Measurements from ENCODE around the gene PSMD3. TPM values are rescaled to one million over a fixed set of nuclear protein-coding genes. Genes with fewer than 3 reads are reported as not detected.
A peak's percentile ranks its signal among the peaks of the same experiment; 100 is the strongest.
"Not testable (repeated sequence)": the region's sequence is repeated elsewhere in the genome, so short reads cannot be mapped to it uniquely, and the experiment has no call there.

PSMD3 gene
- total RNA-seq: 86.9 TPM
- long read RNA-seq, transcript PSMD3-201 (12 exons, 2,158 nt): major isoform, 62 of 76 reads
- long read RNA-seq, partial matches to known transcripts: 6 of 76 reads
- long read RNA-seq, other reads (novel, unspliced or antisense): 8 of 76 reads

DNA sequence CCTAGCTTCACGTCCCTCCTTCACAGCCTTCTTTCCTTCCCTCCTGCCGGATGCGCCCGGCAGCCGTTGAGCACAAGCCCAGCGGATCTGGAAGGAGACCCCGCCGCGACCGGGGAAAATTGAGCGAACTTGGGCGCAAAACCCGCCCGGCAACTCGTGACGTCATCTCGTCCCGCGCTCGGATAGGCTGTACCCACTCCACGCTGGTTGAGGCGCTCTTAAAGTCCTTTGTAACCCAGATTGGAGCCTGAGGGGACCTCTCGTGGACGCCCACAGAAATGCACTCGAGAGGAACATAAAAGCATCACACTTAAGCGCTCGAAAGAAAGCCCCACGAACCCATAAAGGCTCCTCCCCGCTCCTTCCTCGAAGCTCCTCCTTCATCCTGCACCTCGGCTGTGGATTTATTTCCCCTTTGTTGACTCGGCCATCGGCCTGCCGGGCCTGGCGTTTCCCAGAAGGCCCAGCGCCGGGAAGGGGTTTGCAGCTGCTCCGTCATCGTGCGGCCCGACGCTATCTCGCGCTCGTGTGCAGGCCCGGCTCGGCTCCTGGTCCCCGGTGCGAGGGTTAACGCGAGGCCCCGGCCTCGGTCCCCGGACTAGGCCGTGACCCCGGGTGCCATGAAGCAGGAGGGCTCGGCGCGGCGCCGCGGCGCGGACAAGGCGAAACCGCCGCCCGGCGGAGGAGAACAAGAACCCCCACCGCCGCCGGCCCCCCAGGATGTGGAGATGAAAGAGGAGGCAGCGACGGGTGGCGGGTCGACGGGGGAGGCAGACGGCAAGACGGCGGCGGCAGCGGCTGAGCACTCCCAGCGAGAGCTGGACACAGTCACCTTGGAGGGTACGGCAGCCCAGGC is at the start of gene PSMD3:
Gene PSMD3 (plus strand): TSS at position 457 of the 856 bp plus-strand sequence. CDS start 164 bp downstream, at position 621.
- DNase-seq (ENCODE audit: missing footprints) (peak; percentile 98), ATAC-seq (peak; percentile 98)
- intact Hi-C loops (cut with DNase I): loop anchor here (1.0 to 2.0 kb wide), 4 partner anchors 21 to 358 kb away; no protein-coding TSS in a partner anchor

DNA sequence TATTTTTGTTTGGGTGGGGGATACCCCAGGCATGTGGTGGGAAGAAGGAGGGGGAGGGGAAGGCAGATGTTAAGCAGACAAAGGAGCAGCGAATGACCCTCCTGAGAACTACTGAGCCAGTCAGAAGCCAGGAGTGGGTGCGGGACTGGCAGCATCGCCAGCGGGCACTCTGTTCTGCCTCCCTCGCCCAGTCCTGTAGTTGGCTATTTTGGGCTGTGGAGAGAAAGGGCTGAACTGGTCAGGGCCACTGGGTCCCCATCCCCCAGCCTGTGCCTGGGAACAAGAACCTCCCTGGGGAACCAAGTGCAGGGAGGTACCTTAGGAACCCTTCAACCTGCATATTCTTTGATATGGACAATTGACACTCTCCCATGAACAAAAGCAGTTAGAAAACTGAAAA is 46.7 kb upstream of the PSMD3 start:
- DNase-seq (ENCODE audit: missing footprints) (no peak), ATAC-seq (peak; percentile 83)
- intact Hi-C loops (cut with DNase I): no loop called here

DNA sequence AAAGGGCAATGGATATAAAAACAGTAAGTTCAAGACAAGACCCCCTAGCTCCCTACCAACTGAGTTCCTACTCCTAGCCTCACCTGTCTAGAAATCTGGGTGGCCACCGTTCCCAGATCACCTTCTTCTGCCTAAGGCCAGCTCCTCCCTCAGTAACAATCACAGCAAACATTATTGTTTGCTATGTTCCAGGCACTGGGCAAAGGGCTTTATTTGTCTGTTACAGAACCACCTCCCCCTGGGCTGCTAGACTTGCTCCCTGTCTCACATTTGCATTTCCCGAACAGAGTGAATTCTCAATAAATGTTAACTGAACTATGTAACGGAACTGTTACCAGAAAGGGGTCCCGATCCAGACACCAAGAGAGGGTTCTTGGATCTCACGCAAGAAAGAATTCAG is 46.3 kb upstream of the PSMD3 start:
- ATAC-seq (no peak), DNase-seq (ENCODE audit: missing footprints) (no peak)
- intact Hi-C loops (cut with DNase I): no loop called here

DNA sequence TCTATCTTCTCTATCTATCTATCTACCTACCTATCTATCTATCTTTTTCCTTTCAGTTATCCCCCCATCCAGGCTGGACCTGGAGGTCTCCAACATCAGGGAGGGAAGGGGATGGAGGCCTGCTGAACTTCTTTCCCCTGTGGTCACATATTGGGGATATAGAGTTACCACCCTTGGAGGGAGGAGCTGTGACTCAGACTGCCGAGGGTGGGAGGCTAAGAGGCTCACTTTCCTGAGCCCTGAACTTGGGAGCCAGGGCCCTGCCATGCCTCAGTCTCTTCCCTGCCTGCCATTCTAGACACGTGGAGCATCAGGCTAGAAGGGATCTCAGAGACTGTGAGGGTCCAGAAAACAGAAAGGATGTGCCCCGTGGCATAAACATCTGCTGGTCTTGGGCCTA is 44.7 kb upstream of the PSMD3 start:
- no peak for ATAC-seq

DNA sequence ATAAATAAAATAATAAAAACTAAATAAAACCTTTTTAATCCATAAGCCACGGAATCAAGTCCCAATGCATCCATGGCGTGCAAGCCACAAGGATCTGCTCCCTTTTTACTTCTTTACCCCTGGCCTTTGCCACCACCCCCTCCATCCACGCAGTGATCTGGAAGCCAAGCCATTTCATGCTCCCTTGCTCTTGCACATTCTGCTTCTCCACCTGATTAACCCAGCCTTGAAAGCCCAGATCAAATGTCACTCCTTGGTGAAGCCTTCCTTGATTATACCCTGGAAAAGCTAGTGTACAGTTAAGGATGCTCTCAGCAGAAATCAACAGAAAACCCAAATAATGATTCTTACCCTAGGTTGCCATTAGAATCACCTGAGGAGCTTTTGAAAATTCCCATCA is 43.2 kb upstream of the PSMD3 start:
- intact Hi-C loops (cut with DNase I): no loop called here
- ATAC-seq: no peak

More for the DNA sequence above, 44.7 kb upstream of the PSMD3 start:
- intact Hi-C loops (cut with DNase I): no loop called here
- no peak for DNase-seq (ENCODE audit: missing footprints)

DNA sequence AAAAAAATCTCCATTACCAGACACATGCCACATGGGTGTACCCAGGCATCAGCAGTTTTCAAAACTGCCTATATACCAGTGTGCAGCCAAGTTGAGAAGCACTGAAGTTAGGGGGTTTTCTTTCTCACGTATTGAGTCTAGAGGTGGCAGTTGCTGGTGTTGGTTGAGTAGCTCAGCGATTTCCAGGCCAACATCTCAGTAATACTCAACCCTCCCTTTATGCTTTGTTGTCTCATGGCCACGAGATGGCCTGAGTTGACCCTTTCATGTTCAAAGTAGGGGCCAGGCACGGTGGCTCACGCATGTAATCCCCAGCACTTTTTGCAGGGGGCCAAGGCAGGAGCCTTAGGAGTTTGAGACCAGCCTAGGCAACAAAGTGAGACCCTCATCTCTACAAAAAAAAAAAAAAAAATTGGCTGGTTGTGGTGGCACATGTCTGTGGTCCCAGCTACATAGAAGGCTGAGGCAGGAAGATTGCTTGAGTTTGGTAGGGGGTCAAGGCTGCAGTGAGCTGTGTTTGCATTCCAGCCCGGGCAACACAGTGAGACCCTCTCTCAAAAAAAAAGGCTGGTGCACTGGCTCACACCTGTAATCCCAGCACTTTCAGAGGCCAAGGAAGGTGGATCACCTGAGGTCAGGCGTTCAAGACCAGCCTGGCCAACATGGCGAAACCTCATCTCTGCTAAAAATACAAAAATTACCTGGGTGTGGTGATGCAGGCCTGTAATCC is 42.3 kb upstream of the PSMD3 start:
- ATAC-seq: no peak
- peak; percentile 53 for DNase-seq (ENCODE audit: missing footprints)
- intact Hi-C loops (cut with DNase I): no loop called here

More for the DNA sequence above, 43.2 kb upstream of the PSMD3 start:
- DNase-seq (ENCODE audit: missing footprints): no peak

DNA sequence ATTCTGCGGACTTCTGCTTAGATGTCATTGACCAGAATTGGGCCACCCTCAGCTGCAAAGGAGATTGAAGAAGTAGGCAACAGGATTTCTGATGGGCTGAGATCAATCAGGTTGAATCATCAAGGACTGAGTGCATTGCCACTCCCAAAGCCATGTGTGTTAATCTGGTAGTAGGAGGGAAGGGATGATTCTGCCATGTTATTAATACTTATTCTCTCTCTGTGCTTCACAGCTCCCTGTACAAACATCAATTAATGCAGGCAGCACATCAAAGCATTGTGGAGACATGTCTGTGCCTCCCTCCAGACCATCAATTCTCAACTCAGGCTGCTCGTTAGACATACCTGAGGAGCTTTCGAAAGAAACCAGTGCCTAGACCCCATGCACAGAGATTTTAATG is 41.5 kb upstream of the PSMD3 start:
- ATAC-seq: no peak
- DNase-seq (ENCODE audit: missing footprints): no peak
- intact Hi-C loops (cut with DNase I): no loop called here

DNA sequence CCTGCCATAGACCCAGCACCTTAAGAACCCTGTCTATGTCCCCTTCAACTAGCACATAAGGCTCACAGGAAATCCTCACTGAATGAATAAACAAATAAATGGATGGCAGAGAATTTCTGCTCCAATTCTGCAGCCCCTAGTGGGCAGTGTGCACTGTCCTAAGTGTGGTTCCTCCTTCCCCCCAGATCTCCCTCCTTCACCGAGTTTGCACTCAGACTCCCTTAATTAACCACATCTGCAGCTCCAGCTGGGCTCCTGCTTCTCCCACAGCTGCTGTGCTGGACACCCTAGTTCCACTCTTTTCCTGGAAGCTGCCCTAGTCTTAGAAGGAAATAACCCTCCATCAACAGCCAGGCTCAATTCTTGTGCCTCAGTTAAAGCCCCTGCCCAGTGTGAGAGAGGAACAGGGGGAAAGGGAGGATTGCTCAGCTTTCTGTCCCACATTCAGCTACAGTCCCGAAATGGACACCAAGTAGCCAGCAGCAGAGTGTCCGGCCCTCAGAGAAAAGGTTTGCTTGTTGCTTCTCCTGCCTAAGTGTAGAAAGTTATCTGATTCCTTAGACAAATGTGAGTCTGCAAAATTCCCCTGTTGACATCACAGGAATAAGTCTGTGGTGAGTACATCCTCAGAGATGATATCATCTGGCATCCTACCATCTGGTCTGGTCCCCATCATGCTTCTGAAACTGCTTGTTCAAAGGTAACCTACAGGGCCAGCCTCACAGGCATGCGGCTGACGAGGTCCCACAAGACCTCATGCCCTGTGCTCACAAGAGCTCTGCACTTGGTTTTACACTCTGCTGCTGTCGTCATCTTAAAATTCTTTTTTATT is 40.8 kb upstream of the PSMD3 start:
- intact Hi-C loops (cut with DNase I): no loop called here
- ATAC-seq (peak; percentile 74), DNase-seq (ENCODE audit: missing footprints) (peak; percentile 32)

DNA sequence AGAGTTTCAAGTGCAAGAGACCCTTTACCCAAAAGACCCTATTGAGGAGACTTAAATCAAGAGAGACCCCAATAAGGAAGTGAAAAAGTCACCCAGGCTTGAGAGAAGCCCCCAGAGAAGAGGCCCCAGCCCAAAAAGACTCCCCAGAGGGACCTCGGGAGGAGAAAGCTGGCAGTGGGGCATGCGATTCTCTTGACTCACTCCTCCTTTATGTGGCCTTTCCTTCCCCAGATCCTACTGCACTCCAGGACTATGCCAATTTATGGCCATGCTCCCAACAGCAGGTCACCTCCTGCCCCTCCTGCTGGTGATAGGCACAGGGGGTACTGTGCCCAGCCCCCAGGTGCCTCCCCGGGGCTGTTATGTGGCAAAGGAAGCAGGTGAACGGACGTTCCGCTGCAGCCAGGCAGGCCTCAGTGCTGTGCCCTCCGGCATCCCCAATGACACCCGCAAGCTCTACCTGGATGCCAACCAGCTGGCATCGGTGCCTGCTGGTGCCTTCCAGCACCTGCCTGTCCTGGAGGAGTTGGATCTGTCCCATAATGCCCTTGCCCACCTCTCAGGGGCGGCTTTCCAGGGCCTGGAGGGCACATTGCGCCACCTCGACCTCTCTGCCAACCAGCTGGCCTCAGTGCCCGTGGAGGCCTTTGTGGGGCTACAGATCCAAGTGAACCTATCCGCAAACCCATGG is 36.8 kb upstream of the PSMD3 start:
- ATAC-seq: no peak
- DNase-seq (ENCODE audit: missing footprints): peak; percentile 48
- intact Hi-C loops (cut with DNase I): no loop called here

DNA sequence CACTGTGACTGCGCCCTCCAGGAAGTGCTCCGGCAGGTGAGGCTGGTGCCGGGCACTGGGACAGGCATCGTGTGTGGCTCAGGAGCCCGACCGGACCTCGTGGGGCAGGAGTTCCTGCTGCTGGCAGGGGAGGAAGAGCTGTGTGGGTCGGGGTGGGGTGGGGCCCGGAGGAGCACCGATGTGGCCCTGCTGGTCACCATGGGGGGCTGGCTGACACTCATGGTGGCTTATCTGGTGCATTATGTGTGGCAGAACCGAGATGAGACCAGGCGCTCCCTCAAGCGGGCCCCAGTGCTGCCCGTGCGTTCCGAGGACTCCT is 36.3 kb upstream of the PSMD3 start:
- intact Hi-C loops (cut with DNase I): no loop called here
- no peak for ATAC-seq
- peak; percentile 18 for DNase-seq (ENCODE audit: missing footprints)

DNA sequence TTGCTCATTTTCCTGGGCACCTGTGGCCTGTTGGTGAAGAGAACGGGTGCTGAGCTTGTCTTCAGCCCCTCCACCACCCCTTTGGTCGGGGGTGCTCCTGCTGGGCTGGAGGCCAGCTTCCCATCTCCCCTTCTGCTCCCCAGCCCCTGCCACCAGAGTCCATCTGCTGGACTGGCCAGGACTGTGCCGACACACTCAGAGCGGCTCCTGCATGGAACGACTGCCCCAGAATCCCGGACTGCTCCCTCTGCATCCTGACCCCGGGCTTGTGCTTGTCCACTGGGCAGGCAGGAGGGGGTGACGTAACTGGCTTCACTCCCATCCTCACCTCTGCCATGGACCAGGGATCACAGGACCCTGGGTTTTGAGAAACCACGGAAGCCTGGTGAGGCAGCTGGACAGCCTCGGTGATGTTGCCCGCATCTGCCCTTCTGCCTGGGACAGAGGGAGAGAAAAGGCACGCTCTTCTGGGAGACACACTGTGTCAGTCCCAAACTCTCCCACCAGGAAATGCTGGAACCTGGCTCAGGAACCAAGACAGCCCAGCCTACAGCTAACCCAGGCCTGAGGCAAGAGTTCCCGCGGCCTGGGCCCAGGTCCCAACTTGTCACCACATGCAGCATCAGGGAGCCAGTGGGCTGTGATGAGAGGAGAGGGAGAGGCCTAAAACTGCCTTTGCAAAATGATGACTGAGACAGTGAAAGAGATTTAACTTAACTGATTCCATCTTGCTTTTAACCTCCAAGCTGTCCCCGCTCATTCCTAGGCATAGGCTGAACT is 33.9 kb upstream of the PSMD3 start:
- no peak for ATAC-seq
- intact Hi-C loops (cut with DNase I): no loop called here
- no peak for DNase-seq (ENCODE audit: missing footprints)

DNA sequence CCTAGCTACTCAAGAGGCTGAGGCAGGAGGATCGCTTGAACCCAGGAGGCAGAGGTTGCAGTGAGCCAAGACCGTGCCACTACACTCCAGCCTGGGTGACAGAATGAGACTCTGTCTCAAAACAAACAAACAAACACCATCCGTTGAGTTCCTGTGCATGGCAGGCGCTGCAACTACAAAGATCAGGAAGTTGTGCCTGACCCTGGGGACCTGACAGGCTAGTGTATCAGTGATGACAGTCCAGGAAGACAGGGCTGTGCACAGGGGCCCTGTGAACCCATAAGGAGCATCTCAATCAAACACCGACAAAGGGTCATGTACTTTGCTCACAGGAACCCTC is 32.1 kb upstream of the PSMD3 start:
- intact Hi-C loops (cut with DNase I): not testable (repeated sequence)

DNA sequence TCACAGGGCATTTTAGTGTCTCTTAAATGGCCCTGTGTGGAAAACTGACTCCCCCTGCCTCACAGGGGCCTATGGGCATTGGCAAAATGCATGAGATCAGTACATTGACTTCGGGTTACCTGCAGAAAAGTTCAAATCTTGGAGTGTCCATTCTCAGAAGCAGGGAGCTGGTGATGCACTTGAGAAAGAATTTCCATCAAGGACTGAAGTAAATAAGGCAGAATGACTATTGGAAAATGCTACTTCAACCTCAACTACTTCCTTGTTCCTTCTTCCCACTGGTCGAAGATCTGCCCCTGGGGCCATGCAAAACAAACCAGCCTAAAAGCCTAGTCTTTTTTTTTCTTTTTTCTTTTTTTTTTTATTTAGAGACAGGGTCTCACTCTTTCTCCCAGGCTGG is 31.6 kb upstream of the PSMD3 start:
- DNase-seq (ENCODE audit: missing footprints): no peak
- intact Hi-C loops (cut with DNase I): no loop called here
- ATAC-seq: no peak

More for the DNA sequence above, 32.1 kb upstream of the PSMD3 start:
- not testable (repeated sequence) for ATAC-seq; DNase-seq (ENCODE audit: missing footprints)

DNA sequence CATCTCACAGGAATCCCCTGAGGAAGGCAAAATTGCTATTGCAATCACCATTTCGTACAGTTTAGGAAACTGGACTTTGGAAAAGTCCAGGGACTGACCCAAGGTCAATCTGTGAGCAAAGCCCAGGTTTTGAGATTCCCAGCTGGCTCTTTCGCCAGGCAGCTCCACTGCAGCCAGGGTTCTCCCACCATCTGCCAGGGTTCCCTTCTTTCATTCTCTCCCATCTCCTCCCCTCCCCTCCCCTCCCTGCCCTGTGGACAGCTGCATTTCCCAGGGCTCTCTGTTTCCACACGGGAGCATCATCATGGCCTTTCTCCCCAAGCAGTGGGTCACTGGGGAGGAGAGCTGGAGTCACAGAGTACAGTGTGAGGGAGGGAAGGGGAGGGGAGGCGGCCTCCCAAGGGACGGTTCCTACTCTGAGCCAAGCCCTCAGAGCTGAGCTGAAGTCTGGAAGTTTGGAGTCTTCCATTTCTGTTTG is 29.7 kb upstream of the PSMD3 start:
- DNase-seq (ENCODE audit: missing footprints) (no peak), ATAC-seq (no peak)
- intact Hi-C loops (cut with DNase I): loop anchor here (10.0 kb wide), 1 partner anchor 196 kb away; no protein-coding TSS in a partner anchor

DNA sequence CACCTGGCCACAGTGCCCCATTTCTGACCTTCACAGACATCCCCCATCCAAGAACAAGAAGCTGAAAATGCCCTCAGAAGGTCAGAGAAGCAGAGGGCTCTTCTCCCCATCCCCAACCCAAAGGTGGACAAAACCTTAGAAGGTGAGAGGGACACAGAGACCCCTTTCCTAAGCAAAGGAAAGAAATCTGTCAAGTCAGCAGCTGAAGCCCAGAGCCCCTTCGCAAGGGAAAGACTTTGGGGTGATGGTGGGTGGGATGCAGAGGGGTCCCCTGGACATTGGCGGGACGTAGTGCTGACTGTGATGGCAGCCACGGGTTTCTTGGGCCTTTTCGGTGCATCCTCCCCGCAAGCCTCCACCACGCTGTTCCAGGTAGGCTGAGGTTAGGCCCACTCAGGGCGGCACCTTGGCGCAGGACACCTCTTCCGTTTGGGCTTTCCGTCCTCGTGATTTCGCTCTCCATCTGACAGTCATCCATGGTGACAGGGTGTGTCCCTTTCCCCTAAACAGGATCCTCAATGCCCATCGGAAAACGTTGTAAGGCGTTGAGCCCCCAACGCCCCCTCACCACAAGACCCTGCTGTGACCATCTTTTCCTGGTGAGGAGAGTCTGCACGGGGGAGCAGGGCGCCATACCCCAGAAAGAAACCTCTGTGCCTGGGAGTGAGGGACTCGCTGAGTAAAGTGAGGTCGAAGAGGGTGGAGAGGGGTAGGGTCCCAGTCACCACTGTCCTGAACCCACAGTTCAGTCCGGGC is 28.5 kb upstream of the PSMD3 start:
- ATAC-seq: no peak
- DNase-seq (ENCODE audit: missing footprints): no peak
- intact Hi-C loops (cut with DNase I): loop anchor here (1.0 to 10.0 kb wide), 2 partner anchors 23 to 197 kb away; no protein-coding TSS in a partner anchor

DNA sequence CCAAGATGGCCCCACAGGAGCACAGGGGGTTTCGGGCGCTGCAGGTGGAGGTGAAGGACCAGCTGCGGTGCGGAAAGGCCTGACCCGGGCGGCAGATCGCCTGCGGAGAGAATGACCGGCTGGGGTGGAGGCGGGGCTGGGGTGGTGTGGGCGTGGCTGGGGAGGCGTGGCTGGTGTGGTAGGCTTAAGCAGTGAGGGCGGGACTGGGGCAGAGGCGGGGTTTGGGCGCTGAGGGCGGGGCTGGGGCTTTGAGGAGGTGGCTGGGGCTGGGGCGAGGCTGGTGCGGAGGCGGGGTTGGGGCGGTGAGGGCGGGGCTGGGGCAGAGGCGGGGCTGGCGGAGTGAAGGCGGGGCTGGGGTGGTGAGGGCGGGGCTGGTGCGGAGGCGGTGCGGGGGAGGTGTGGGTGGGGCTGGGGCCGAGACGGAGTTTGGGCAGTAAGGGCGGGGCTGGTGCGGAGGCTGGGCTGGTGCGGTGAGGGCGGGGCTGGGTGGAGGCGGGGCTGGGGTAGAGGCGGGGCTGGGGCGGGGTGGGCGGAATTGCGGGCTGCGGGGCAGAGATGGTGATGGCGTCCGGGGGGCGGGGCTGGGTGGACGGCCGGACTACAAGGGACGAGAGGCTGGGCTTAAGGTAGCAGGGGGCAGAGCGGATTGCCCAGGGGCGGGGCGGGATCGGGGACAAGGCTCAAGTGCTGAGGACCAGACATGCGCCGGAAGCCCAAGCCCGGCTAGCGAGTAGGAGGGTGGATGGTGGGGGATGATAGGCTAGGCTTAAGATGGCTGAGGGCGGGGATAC is 27.7 kb upstream of the PSMD3 start:
- DNase-seq (ENCODE audit: missing footprints) (peak; percentile 99), ATAC-seq (peak; percentile 94)
- intact Hi-C loops (cut with DNase I): loop anchor here (1.0 to 10.0 kb wide), 2 partner anchors 24 to 198 kb away; no protein-coding TSS in a partner anchor
